Epithelial cell of esophagus (primary cell): Measurements from ENCODE around the gene TMEM178B.

Experiments used
- DNase-seq: peaks from one replicate; pipeline ENCODE4 v3.0.0; 2010; ENCODE audit warnings: low read depth
- H3K4me3 ChIP-seq: 2 replicates; pipeline ENCODE4 v1.5.1; 2011; ENCODE audit warnings: mild to moderate bottlenecking, low read length, control low read depth
- TF ChIP-seq, protein P1 (sequence below): IDR thresholded peaks from 2 replicates; pipeline ENCODE4 v1.5.1; 2011; ENCODE audit warnings: low read depth, mild to moderate bottlenecking, low read length, control low read depth, inconsistent platforms; ENCODE audit not compliant: insufficient read depth; ENCODE audit errors: missing control alignments

Gene TMEM178B

DNA sequence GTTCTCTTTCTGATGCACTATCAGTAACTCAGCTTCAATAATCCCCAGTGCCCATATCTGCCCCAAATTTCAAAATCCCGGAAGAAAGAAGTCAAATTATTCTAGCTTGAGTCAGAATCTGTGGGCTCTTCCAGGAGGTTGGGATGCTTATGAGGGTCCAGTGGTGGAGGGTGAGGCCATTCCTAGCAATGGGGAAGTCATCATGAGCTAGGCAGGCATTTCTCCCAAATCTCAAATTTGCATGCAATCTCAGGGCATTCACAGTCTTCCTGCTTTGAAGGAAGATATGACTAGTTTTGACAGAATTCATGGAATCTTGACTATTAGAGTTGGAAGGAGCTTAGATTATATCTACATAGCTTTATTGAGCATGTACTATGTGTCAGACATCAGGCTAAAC, 313.0 kb downstream of the TMEM178B start:
- DNase-seq: no peak
- TF ChIP-seq, protein P1, sequence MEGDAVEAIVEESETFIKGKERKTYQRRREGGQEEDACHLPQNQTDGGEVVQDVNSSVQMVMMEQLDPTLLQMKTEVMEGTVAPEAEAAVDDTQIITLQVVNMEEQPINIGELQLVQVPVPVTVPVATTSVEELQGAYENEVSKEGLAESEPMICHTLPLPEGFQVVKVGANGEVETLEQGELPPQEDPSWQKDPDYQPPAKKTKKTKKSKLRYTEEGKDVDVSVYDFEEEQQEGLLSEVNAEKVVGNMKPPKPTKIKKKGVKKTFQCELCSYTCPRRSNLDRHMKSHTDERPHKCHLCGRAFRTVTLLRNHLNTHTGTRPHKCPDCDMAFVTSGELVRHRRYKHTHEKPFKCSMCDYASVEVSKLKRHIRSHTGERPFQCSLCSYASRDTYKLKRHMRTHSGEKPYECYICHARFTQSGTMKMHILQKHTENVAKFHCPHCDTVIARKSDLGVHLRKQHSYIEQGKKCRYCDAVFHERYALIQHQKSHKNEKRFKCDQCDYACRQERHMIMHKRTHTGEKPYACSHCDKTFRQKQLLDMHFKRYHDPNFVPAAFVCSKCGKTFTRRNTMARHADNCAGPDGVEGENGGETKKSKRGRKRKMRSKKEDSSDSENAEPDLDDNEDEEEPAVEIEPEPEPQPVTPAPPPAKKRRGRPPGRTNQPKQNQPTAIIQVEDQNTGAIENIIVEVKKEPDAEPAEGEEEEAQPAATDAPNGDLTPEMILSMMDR: no peak
- no peak overlapping the region for H3K4me3 ChIP-seq

DNA sequence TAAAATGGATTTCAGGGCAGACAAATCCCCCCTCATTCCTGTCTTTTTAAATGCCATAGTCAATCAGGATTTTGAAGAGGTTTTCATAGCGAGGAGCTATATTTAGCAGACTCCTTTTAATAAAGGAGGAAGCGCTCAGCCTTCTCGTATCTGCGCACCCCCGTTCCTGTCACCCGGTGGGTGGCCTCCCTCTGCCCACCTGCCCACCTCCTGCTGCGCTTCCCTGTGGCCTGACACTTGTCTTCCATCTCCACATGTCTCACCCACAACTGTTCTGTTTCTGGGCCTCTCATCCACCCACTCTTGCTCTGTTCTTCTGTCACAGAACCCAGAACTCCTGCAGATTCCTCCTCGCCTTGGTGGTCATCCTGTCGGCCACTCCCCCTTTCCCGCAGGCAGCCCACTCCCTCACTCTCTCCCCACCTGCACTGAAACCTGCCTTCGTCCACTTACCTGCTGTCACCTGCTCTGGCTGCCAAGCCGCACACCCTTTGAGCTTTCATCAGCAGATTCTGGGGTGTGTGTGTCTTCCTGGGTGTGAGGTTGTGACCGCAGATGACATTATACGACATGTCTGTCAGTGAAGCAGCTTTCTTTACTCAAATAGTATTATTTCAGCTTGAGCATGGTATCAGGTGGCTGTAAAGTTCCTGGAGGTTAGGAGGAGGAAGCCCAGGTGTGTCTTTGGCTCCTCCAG, 313.8 kb downstream of the TMEM178B start:
- H3K4me3 ChIP-seq: no peak overlapping the region
- TF ChIP-seq, protein P1: no peak
- DNase-seq: no peak

DNA sequence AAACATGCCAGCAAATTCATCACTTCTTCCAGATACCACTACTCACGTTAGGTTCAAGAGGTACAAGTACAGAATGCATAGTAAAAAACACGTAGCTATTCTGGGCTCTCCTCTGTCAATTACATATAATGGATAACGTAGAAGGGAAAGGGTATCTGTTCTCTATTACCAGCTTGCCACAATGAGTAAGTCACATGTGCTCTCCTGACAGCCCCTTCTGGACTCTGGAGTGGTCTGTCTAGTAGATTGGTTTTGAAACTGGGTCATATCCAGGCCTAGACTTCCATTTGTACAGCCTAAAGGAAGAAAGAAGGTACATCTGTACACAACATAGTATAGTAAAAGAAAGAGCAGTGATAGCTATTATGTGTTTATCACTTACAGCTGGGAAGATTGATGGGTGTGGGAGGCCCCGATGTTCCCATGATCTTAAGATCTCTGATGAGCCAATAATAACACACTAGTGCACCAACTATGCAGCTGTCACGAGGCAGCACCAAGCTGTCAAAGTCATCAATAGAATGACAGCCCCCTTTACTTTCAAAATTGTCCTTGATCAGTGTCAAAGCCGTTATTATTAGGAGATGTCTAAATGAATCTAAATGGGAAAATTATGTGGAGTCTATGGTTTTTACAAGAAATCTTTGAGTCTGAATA, 315.4 kb downstream of the TMEM178B start:
- TF ChIP-seq, protein P1: no peak
- H3K4me3 ChIP-seq: no peak overlapping the region
- DNase-seq: no peak

DNA sequence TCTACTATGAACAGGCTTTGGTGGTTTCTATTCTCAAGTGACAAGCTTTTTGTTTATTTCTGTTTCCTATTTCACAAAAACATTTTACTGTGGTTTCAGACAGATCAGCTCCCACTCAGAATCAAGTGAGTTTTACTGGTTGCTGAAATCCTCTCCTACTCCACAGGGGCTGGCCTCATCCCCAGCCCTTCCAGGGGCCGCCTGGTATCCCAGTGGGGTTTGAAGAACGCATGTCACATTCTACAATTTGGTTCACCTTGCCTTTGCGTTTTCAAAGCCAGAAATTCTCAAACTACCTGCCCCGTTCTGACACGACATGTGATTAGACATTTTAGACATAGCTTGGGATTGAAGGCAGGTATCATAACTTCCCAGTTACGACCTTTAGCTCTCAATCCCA, 316.5 kb downstream of the TMEM178B start:
- TF ChIP-seq, protein P1: no peak
- no peak for DNase-seq
- H3K4me3 ChIP-seq: no peak overlapping the region

DNA sequence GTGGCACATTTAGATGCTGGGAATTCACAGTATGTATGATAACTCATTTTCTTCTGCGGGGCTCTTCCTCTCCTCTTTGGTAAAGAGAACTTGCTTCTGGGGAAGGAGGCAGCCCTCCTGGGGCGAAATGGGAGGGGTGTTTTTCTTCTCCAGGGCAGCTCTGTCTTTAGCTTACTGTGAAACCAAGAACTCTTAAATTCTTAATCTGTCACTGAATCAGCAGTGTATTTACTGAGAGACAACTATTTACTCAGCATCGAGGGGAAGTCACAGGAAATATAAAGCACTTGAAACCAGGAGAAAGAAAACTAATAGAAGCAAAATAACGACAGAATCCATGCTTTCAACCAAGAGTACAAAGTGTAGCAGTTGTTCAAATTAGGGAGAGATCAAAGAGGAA, 319.2 kb downstream of the TMEM178B start:
- H3K4me3 ChIP-seq: no peak overlapping the region
- no peak for DNase-seq
- TF ChIP-seq, protein P1: no peak

DNA sequence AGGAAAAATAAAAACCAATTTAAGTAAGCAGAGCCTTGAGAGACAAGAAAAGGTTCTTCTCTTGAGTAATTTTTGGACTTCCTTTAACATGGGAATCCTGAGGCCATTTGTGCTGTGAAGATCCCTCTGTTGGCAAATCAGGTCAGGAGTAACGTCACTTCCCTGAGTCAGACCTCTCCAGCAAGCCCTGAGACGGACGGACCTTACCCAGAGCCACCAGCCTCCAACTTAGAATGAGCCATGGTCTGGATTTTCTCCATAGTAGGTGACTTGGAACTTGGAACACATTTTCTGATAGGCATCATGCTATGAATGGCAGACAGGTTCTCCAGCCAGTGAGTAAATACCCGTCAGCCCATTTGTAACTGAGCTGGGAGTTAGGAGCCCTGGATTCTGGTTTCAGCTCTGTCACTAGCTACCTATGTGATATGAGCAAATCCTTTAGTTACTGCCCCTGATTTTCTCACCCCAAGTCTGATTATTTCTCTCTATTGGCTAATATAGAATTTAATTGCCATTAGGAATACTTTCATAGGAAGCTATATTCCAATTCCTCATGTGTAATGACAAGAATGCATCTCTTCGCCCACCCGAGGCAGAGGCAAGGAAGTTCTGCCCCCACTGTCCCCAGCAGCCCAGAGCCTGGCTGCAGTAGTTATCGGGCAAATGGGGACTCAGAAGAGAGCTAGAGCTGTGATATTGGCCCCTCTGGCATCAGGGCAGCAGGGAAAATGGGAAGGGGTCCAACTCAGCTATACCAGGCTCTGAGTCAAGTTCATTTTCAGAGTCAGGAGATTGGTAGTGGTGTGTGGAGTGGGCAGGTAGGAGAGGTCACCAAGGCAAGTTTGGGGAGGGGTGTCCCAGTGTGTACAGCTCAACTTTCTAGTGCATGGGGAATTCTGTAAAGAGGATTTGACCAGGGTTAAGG, 323.6 kb downstream of the TMEM178B start:
- no peak overlapping the region for H3K4me3 ChIP-seq
- no peak for DNase-seq
- TF ChIP-seq, protein P1: no peak
